NCI-H524 (cell line): ENCODE results near the gene PITPNM1.
"Not testable (repeated sequence)": the region's sequence is repeated elsewhere in the genome, so short reads cannot be mapped to it uniquely, and the experiment has no call there.

ENCODE experiments used
- DNase-seq, 2 experiments: peaks; one replicate each; lab custom pipeline; 2025; lab: John Stamatoyannopoulos, UW

PITPNM1 gene

GRCh38 chr11:67489885-67490726 is 15.1 kb downstream of the PITPNM1 start:
- no peak for DNase-seq

GRCh38 chr11:67489203-67489884 is 15.8 kb downstream of the PITPNM1 start:
- no peak for DNase-seq

GRCh38 chr11:67486481-67487195 is 18.5 kb downstream of the PITPNM1 start:
- no peak for DNase-seq

GRCh38 chr11:67485873-67486361 is 19.2 kb downstream of the PITPNM1 start:
- DNase-seq = not testable (repeated sequence)

- DNase-seq = no peak
Measured at GRCh38 chr11:67484847-67485311, 20.3 kb downstream of the PITPNM1 start.

- no peak for DNase-seq
Measured at GRCh38 chr11:67483831-67484665, 21.1 kb downstream of the PITPNM1 start.

- peak; percentile 94 to 96 for DNase-seq
Measured at GRCh38 chr11:67482827-67483798, 22.1 kb downstream of the PITPNM1 start, which contains the start of gene AIP. Gene AIP (plus strand): TSS chr11:67483026. CDS start chr11:67483159, 133 bp downstream.

GRCh38 chr11:67482275-67482826 is 22.8 kb downstream of the PITPNM1 start:
- no peak for DNase-seq

GRCh38 chr11:67477344-67478050 is 27.7 kb downstream of the PITPNM1 start:
- not testable (repeated sequence) for DNase-seq

GRCh38 chr11:67476692-67477091 is 28.5 kb downstream of the PITPNM1 start:
- DNase-seq = not testable (repeated sequence)

GRCh38 chr11:67472882-67473281 is 32.3 kb downstream of the PITPNM1 start:
- DNase-seq = no peak

- no peak for DNase-seq
Measured at GRCh38 chr11:67470337-67471002, 34.7 kb downstream of the PITPNM1 start.

- DNase-seq = no peak
Measured at GRCh38 chr11:67469508-67469811, 35.7 kb downstream of the PITPNM1 start.

GRCh38 chr11:67468759-67469507 is 36.2 kb downstream of the PITPNM1 start, which contains the start of gene TMEM134:
Gene TMEM134 (minus strand): TSS chr11:67469251. CDS start chr11:67469192, 59 bp downstream.
- peak; percentile 71 to 88 for DNase-seq

GRCh38 chr11:67468456-67468758 is 36.8 kb downstream of the PITPNM1 start:
- no peak for DNase-seq

GRCh38 chr11:67468056-67468455 is 37.1 kb downstream of the PITPNM1 start:
- DNase-seq = no peak

GRCh38 chr11:67466962-67467771 is 38.0 kb downstream of the PITPNM1 start:
- no peak for DNase-seq
